Psoas muscle (tissue), 8 donors: ENCODE measurements around the gene RACK1. TPM values are rescaled to one million over a fixed set of nuclear protein-coding genes. Genes with fewer than 3 reads are reported as not detected.

Source experiments
- ATAC-seq, 4 donors: fragments of 200-7000 bp; cut with Tn5 transposase; one replicate each; pipeline ENCODE4 v1.9.1; 2020; ENCODE audit warnings: moderate library complexity in 3 of 4, mild to moderate bottlenecking in 2 of 4
- DNase-seq, 2 donors: peaks; one replicate each; pipeline ENCODE4 v3.0.0-alpha.2; 2020
- H3K27ac ChIP-seq: fragments of 200-600 bp; one replicate; pipeline ENCODE4 v1.8.0; 2022
- H3K27me3 ChIP-seq, 3 donors: fragments of 200-600 bp in 1 of 3; one replicate each; pipeline versions ENCODE4 v1.6.1 to v1.8.0; 2013 to 2022; ENCODE audit warnings: low read length in 2 of 3, mild to moderate bottlenecking in 2 of 3, moderate library complexity in 1 of 3; ENCODE audit not compliant: insufficient read depth in 3 of 3
- H3K36me3 ChIP-seq, 2 donors: fragments of 200-600 bp in 1 of 2; one replicate each; pipeline versions ENCODE4 v1.6.1 to v1.8.0; 2013 to 2022; ENCODE audit warnings: low read depth in 1 of 2, mild to moderate bottlenecking in 1 of 2, moderate library complexity in 1 of 2; ENCODE audit not compliant: insufficient read depth in 1 of 2
- H3K4me1 ChIP-seq: fragments of 200-600 bp; one replicate; pipeline ENCODE4 v1.8.0; 2022
- H3K4me3 ChIP-seq: fragments of 200-600 bp; one replicate; pipeline ENCODE4 v1.8.0; 2022; ENCODE audit warnings: mild to moderate bottlenecking
- H3K9me3 ChIP-seq: fragments of 200-600 bp; one replicate; pipeline ENCODE4 v1.8.0; 2022
- WGBS, 3 donors: extraction: QIAGEN DNeasy Blood & Tissue Kit; methylation state at CpG; one replicate each; pipeline versions ENCODE4 v1.1.6 to v1.1.7; 2013; 5-methylcytosine and 5-hydroxymethylcytosine counted together
- intact Hi-C, 2 donors: fragments of 100-400 bp; cut with DNase I; formaldehyde crosslinking; loops; one replicate each; pipeline versions ENCODE4 v1.11.0 to v1.14.2; 2022
- polyA plus RNA-seq, 3 donors: library from polyadenylated mRNA; stranded (reverse); fragments of 200-250 nt; gene quantifications; one replicate each; pipeline ENCODE4 v1.2.3, GENCODE V29; 2013
- total RNA-seq, 4 donors: library from RNA; stranded (reverse); fragmentation: NEBNext Ultra II Directional in 2 of 4; extraction: Animal tissue kit (Norgen Biotek cat#: 25700) in 2 of 4; gene quantifications; one replicate each; pipeline versions ENCODE4 v1.2.1 to v1.2.4, GENCODE V29; 2021 to 2023
- TF ChIP-seq, protein P1 (sequence below): fragments of 200-600 bp; IDR thresholded peaks from one replicate; pipeline ENCODE4 v1.8.0; 2022; ENCODE audit warnings: antibody characterized with exemption
- donor health status: healthy with polysubstance abuse.
- donor health status: DM: no; HTN: no; CAD: no; lungs with moderate emphysema.
- donor health status: Bipolar disorder and iron deficiency.
- donor health status: healthy.
- donor health status: DM: yes; HTN: yes; CAD: no.
- donor health status: DM: no; HTN: no; CAD: no.
- donor health status: DM: no; HTN: no; CAD: no.
- donor health status: DM: yes; HTN: yes; CAD: no.

The RACK1 gene
- total and polyA plus RNA-seq, 7 donors = 832 to 3,660 (median 1,110) TPM

DNA sequence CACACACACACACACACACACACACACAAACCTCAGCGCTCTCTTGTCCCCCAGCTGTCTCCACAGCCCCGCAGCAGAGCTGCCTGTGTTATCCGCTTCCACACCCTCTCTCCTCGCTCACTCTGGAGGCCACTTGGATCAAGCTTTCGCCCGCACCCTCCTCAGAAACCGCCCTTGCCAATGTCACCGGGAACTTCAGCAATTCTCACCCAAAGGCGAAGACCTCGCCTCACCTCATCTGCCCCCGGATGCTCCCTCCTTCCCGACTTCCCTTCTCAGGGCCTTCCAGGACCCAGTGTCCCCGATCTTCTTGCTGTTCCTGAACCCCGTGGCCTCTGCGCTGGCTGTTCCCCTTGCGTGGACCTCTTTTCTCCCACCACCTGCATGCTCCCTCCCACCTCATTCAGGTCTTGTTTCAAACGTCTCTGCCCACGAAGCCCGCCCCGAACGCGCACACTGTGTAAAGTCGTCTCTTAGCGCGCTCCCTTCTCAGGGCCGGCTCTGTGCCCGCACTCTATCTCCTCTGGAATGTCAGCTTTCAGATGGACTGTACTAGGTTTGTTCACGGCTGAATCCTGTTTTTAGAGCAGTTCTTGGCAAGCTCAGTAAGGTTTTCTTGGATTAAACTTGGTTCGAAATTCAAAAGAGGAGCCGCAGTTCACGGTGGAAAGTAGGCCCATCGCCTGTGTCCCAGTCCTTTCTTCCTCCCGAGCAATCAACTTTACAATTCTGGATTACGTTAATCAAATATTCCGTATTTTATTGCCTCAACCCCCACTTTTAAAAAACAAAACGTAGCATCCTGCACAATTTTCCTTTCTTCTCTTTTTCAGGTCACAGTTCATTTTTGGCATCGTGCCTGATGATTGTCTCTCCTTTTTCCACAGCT is 37.7 kb downstream of the RACK1 start:
- H3K9me3 ChIP-seq = no peaks in the 10 kb centered on the region
- H3K27me3 ChIP-seq = no peaks in the 10 kb centered on the region
- WGBS, 3 donors = 9 to 13% (median 11%) methylated on average over 37 of the region's 37 CpGs
- peak overlapping the region; percentile 76 for H3K4me3 ChIP-seq
- TF ChIP-seq, protein P1, sequence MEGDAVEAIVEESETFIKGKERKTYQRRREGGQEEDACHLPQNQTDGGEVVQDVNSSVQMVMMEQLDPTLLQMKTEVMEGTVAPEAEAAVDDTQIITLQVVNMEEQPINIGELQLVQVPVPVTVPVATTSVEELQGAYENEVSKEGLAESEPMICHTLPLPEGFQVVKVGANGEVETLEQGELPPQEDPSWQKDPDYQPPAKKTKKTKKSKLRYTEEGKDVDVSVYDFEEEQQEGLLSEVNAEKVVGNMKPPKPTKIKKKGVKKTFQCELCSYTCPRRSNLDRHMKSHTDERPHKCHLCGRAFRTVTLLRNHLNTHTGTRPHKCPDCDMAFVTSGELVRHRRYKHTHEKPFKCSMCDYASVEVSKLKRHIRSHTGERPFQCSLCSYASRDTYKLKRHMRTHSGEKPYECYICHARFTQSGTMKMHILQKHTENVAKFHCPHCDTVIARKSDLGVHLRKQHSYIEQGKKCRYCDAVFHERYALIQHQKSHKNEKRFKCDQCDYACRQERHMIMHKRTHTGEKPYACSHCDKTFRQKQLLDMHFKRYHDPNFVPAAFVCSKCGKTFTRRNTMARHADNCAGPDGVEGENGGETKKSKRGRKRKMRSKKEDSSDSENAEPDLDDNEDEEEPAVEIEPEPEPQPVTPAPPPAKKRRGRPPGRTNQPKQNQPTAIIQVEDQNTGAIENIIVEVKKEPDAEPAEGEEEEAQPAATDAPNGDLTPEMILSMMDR = no peak
- H3K27ac ChIP-seq = peak overlapping the region; percentile 93
- H3K4me1 ChIP-seq = peaks cover 23% of the 10 kb centered on the region
- DNase-seq = no peak
- ATAC-seq = peak; percentile 7 to 18 (median 10)
- peaks cover 0 to 10% of the 10 kb centered on the region in 2 donors for H3K36me3 ChIP-seq
- intact Hi-C loops = loop anchor here (1.0 to 2.0 kb wide), 4 partner anchors 16 to 40 kb away; partner anchors contain the start of gene TRIM41 (in 1 of the 2)

DNA sequence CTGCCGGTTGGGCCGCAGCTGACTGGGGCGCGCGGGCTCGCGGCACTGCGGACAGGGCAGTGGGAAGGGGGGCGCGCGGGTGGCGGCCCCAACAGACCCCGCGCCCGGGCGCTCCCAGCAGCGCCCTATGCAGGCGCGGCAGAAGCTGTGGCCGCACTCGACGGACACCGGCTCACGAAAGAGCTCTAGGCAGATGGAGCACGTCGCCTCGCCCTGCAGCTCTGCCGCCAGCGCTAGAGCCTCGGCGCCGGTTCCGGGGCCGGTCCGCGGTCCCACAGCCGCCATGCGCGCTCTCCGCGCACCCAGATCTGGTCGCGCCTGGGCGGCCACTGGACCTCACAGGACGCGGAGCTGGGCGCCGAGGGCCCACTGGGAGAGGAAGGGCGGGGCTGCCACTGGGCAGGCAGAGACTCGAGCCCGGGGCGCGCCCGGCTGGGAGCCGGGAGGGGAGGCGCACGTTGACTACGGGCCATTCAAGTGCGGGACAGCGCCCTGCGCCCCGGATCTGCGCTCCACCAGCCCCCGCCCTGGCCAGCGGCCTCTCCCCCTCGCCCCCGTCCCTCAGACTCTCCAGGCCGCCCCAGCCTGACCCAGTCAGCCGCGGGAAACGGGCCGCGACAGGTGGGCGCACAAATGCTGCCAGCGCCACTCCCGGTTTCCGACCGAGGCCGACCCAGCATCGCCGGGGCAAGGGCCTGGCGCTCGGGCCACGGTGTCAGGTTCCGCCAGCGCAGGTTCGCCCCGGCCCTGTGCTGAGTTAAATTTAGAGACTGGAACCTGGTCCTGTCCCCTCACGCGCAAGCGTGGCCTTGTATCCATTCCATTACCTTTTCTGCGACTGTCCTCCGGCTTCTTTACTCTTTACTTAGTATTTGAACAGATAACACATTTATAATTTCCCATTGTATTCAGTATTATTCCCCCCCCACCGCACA is 38.6 kb downstream of the RACK1 start, which contains the start of gene TRIM7:
TRIM7 (minus strand) TSS at position 371 of the 935 bp plus-strand sequence; CDS start at position 285, 86 bp downstream.
- ATAC-seq = peak; percentile 69 to 78 (median 77)
- 1% methylated on average over 37 to 94 of the region's 94 CpGs for WGBS, 3 donors

DNA sequence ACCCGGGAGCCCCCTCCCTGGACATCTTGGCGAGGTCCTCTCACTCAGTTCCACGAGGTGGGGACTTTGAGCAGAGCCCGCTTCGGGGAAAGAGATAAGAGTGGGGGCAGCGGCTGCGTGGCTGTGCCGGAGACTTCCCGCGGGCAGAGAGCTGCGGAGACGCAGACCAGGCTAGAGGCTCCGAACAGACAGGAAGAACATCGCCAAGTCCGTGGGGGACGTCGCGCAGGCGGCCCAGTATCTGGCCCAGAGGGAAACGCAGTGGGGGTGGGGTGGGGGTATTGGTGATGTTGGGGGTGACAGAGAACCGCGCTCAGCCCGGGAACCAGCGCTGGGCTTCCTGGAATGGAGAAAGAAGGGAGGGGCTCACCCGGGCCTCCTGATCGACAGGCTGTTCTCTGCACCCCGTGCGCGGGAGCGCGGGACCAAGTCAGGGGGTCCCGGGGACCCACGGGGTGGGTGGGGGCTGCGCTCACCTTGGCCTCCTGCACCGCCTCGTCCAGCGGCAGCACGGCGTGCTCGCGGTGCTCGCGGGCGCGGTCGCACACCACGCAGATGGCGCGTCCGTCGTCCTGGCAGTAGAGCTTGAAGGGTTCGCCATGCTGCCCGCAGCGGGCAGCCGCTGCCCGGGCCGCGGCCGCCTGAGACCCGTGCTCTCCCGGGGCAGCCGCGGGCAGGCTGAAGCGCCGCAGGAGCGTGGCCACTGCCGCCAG is 39.4 kb downstream of the RACK1 start:
- peak in 1 of 2 donors; percentile 37 for DNase-seq
- Histone ChIP-seq H3K4me1 (peaks cover 25% of the 10 kb centered on the region), H3K9me3 (no peaks in the 10 kb centered on the region), H3K36me3 (peaks cover 0 to 18% of the 10 kb centered on the region in 2 donors), H3K27me3 (no peaks in the 10 kb centered on the region), H3K4me3 (peak overlapping the region; percentile 76), H3K27ac (peak overlapping the region; percentile 93)
- 0 to 1% (median 1%) methylated on average over 39 to 67 of the region's 67 CpGs for WGBS, 3 donors
- peak in 2 of 4 donors; percentile 2 to 8 for ATAC-seq
- TF ChIP-seq, protein P1 = no peak
- intact Hi-C loops = no loop called here

More for the DNA sequence above, 38.6 kb downstream of the RACK1 start, which contains the start of gene TRIM7:
- Histone ChIP-seq H3K27ac (peak within 1 kb of the TSS; percentile 93), H3K4me1 (peaks cover 21% of the 10 kb centered on the region), H3K27me3 (no peaks in the 10 kb centered on the region), H3K9me3 (no peaks in the 10 kb centered on the region), H3K36me3 (peaks cover 0 to 12% of the 10 kb centered on the region in 2 donors), H3K4me3 (peak within 1 kb of the TSS; percentile 76)
- TF ChIP-seq, protein P1 = no peak
- DNase-seq = peak; percentile 79 to 93
- intact Hi-C loops = loop anchor here in 1 of 2 donors (1.0 kb wide), 1 partner anchor 41 kb away; no protein-coding TSS in a partner anchor

DNA sequence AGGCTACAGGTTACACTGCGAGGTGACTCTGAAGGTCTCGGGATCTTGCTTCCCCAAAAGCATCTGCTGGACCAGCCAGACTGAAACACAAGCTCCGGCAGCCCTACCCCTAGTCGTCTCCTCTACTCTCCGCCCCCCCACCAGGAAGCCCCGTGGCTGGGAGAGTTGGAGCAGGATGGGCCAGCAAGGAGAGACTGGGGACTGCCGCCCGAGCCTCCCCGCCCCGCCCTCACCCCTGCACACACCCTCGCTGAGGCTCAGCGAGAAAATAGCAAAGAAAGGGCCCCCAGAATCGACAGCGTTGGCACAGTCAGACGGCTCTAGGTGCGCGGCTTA is 40.0 kb downstream of the RACK1 start:
- DNase-seq (no peak), ATAC-seq (peak in 1 of 4 donors; percentile 1)
- Histone ChIP-seq H3K4me3 (peak overlapping the region; percentile 76), H3K9me3 (no peaks in the 10 kb centered on the region), H3K36me3 (peaks cover 0 to 23% of the 10 kb centered on the region in 2 donors), H3K4me1 (peaks cover 25% of the 10 kb centered on the region), H3K27me3 (no peaks in the 10 kb centered on the region), H3K27ac (peak overlapping the region; percentile 93)
- intact Hi-C loops = no loop called here
- TF ChIP-seq, protein P1 = no peak
- WGBS, 3 donors = 3 to 9% (median 5%) methylated on average over 16 to 17 of the region's 17 CpGs
